ENCODE results near the gene CUBN. TPM values are rescaled to one million over a fixed set of nuclear protein-coding genes. Genes with fewer than 3 reads are reported as not detected.

The CUBN gene
- total and polyA plus RNA-seq, 12 donors, result 0.41 to 9.3 (median 1.3) TPM

- intact Hi-C loops (cut with DNase I), result no loop called here
- H3K27ac ChIP-seq, result no peak overlapping the region
Observed at GRCh38 chr10:16952080-16952479, 177.5 kb downstream of the CUBN start.

GRCh38 chr10:16950656-16951601 is 178.7 kb downstream of the CUBN start:
- no peak for TF ChIP-seq CTCF (IDR thresholded peaks at IDR 0.05)
- TF ChIP-seq POLR2A (IDR thresholded peaks at IDR 0.05), result no peak
- 55 to 72% (median 68%) methylated on average over 8 of the region's 8 CpGs for WGBS, 4 donors
- no peak for DNase-seq
- Histone ChIP-seq H3K27ac (no peak overlapping the region), H3K4me1 (replicated peaks in 1 of 2) (peaks cover 0 to 8% of the 10 kb centered on the region in 2 donors), H3K4me3 (no peak overlapping the region), H3K9me3 (replicated peaks in 1 of 3) (no peaks in the 10 kb centered on the region), H3K36me3 (replicated peaks in 1 of 2) (no peaks in the 10 kb centered on the region), H3K27me3 (no peaks in the 10 kb centered on the region)
- intact Hi-C loops (cut with DNase I), result no loop called here

More at GRCh38 chr10:16952080-16952479, 177.5 kb downstream of the CUBN start:
- DNase-seq, result no peak
- Histone ChIP-seq H3K4me3 (no peak overlapping the region), H3K9me3 (replicated peaks in 1 of 3) (no peaks in the 10 kb centered on the region), H3K4me1 (replicated peaks in 1 of 2) (peaks cover 0 to 8% of the 10 kb centered on the region in 2 donors), H3K27me3 (no peaks in the 10 kb centered on the region), H3K36me3 (replicated peaks in 1 of 2) (no peaks in the 10 kb centered on the region)
- TF ChIP-seq CTCF (IDR thresholded peaks at IDR 0.05), result no peak
- TF ChIP-seq POLR2A (IDR thresholded peaks at IDR 0.05), result no peak
- WGBS, 4 donors, result 32 to 46% (median 43%) methylated on average over 5 of the region's 5 CpGs

- no peak for DNase-seq
- 75 to 87% (median 84%) methylated on average over 11 of the region's 11 CpGs for WGBS, 4 donors
Observed at GRCh38 chr10:16949816-16950215, 179.8 kb downstream of the CUBN start.

More at GRCh38 chr10:16949816-16950215, 179.8 kb downstream of the CUBN start:
- no peak overlapping the region for H3K27ac ChIP-seq
- TF ChIP-seq CTCF (IDR thresholded peaks at IDR 0.05), result no peak
- no peak for TF ChIP-seq POLR2A (IDR thresholded peaks at IDR 0.05)
- H3K36me3 ChIP-seq (replicated peaks in 1 of 2), result no peaks in the 10 kb centered on the region
- intact Hi-C loops (cut with DNase I), result no loop called here
- H3K27me3 ChIP-seq, result no peaks in the 10 kb centered on the region
- H3K9me3 ChIP-seq (replicated peaks in 1 of 3), result no peaks in the 10 kb centered on the region
- no peak overlapping the region for H3K4me3 ChIP-seq
- peaks cover 0 to 14% of the 10 kb centered on the region in 2 donors for H3K4me1 ChIP-seq (replicated peaks in 1 of 2)
